PC-3 (cell line): ENCODE data around the gene PPP1R3C. TPM values are rescaled to one million over a fixed set of nuclear protein-coding genes. Genes with fewer than 3 reads are reported as not detected.

Experiments
- ATAC-seq: fragments of 200-7000 bp; cut with Tn5 transposase; 2 replicates; pipeline ENCODE4 v1.9.1; 2020; ENCODE audit warnings: mild to moderate bottlenecking, moderate library complexity
- BruUV-seq: library from RNA; stranded (reverse); fragments of 400-500 nt; replicated peaks from 2 replicates; lab custom pipeline; 2021; lab: Mats Ljungman, UMichigan
- CTCF ChIA-PET: fragments of 300-600 bp; sonication (Branson Sonifier 250); formaldehyde crosslinking; loops from one replicate; lab custom pipeline; 2022; ENCODE audit warnings: antibody characterized with exemption; lab: Charles Lee
- POLR2A ChIA-PET: fragments of 300-600 bp; sonication (Branson Sonifier 250); formaldehyde crosslinking; loops from one replicate; lab custom pipeline; 2022; ENCODE audit warnings: antibody characterized with exemption; ENCODE audit not compliant: unreplicated experiment; lab: Charles Lee
- DNase-seq: peaks from one replicate; pipeline ENCODE4 v3.0.0-alpha.2; 2015
- H2AFZ ChIP-seq: fragments of 300-600 bp; sonication (generic); 2 replicates; pipeline ENCODE4 v1.6.0; 2016; ENCODE audit warnings: antibody characterized with exemption, low read length
- H3F3A ChIP-seq: fragments of 300-600 bp; sonication (generic); one replicate; pipeline ENCODE4 v1.6.0; 2017; ENCODE audit warnings: antibody characterized with exemption, low read length, control low read depth, mild to moderate bottlenecking; ENCODE audit not compliant: unreplicated experiment
- H3K27ac ChIP-seq: fragments of 300-600 bp; sonication (generic); 2 replicates; pipeline ENCODE4 v1.5.1; 2016; ENCODE audit warnings: mild to moderate bottlenecking, low read length
- H3K27me3 ChIP-seq: fragments of 300-600 bp; sonication (generic); 2 replicates; pipeline ENCODE4 v1.6.1; 2016; ENCODE audit warnings: low read length, mixed read lengths
- H3K36me3 ChIP-seq: fragments of 300-600 bp; sonication (generic); 2 replicates; pipeline ENCODE4 v1.6.1; 2016; ENCODE audit warnings: low read depth, mixed run types, low read length, mixed read lengths
- H3K4me1 ChIP-seq: fragments of 300-600 bp; sonication (generic); 2 replicates; pipeline ENCODE4 v1.5.1; 2016; ENCODE audit warnings: low read length; ENCODE audit not compliant: insufficient read depth
- H3K4me2 ChIP-seq: fragments of 300-600 bp; sonication (generic); 2 replicates; pipeline ENCODE4 v1.6.0; 2016; ENCODE audit warnings: low read length
- H3K4me3 ChIP-seq: fragments of 300-600 bp; sonication (generic); 2 replicates; pipeline ENCODE4 v1.5.1; 2016; ENCODE audit warnings: mild to moderate bottlenecking, low read length, mixed read lengths
- H3K79me2 ChIP-seq: fragments of 300-600 bp; sonication (generic); 2 replicates; pipeline ENCODE4 v1.6.1; 2017; ENCODE audit warnings: low read length, mixed read lengths
- H3K9ac ChIP-seq: fragments of 300-600 bp; sonication (generic); 2 replicates; pipeline ENCODE4 v1.6.0; 2016; ENCODE audit warnings: mild to moderate bottlenecking, low read length
- H3K9me2 ChIP-seq: fragments of 300-600 bp; sonication (generic); replicated peaks from 2 replicates; pipeline ENCODE4 v1.6.1; 2016; ENCODE audit warnings: mixed run types, low read length, mixed read lengths
- H3K9me3 ChIP-seq: fragments of 300-600 bp; sonication (generic); 2 replicates; pipeline ENCODE4 v1.6.1; 2016; ENCODE audit warnings: low read length, mixed read lengths
- H4K20me1 ChIP-seq: fragments of 300-600 bp; sonication (generic); 2 replicates; pipeline ENCODE4 v1.6.1; 2016; ENCODE audit warnings: low read length, mixed read lengths
- CTCF ChIP-seq: fragments of 300-600 bp; sonication (generic); conservative IDR thresholded peaks from 2 replicates; pipeline ENCODE4 v1.5.1; 2017; ENCODE audit warnings: antibody characterized with exemption, low read depth, mild to moderate bottlenecking, low read length
- EZH2 ChIP-seq: fragments of 300-600 bp; sonication (generic); IDR thresholded peaks from one replicate; pipeline ENCODE4 v1.6.1; 2017; ENCODE audit warnings: antibody characterized with exemption, mild to moderate bottlenecking, low read length; ENCODE audit not compliant: unreplicated experiment
- EZH2phosphoT487 ChIP-seq: fragments of 300-600 bp; sonication (generic); IDR thresholded peaks from 2 replicates; pipeline ENCODE4 v1.6.1; 2018; ENCODE audit warnings: mild to moderate bottlenecking, antibody characterized with exemption, low read length, borderline replicate concordance
- intact Hi-C: fragments of 100-400 bp; cut with micrococcal nuclease; formaldehyde crosslinking; loops from 2 replicates; pipeline ENCODE4 v1.9.0; 2023
- total RNA-seq: library from RNA; depleted of rRNA; stranded (reverse); fragments of >200 nt; gene quantifications from 2 replicates; pipeline ENCODE4 v1.2.3, GENCODE V29; 2014

Gene PPP1R3C
- total RNA-seq, 1 experiment from 2014 or later = not detected

DNA sequence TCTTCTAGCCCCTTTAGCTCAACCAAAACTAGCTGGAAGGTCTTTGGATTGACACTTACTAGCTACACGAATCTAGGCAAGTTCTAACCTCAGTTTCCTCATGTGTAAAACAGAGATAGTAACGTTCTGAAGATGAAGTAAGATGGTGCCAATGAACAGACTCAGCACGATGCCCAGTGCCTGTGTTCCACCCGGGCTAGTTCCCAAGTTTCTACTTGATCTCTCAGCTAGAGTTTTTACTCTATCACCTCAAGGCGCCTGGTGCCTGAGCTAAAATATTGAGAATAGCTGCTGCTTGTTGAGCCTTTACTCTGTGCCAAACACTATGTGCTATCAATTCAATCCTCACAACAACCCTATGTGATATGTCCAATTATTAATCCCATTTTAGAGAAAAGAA lies 1.4 kb upstream of the PPP1R3C start:
- Histone ChIP-seq H3K4me1 (no peaks in the 10 kb centered on the region), H2AFZ (no peak overlapping the region), H3K27ac (no peak overlapping the region), H3K9me3 (no peaks in the 10 kb centered on the region), H3K9me2 (no peaks in the 10 kb centered on the region), H3K9ac (no peak overlapping the region), H3K4me2 (no peak overlapping the region), H3K79me2 (no peaks in the 10 kb centered on the region), H4K20me1 (no peaks in the 10 kb centered on the region), H3K4me3 (no peak overlapping the region), H3K27me3 (no peaks in the 10 kb centered on the region), H3K36me3 (no peaks in the 10 kb centered on the region), H3F3A (no peaks in the 10 kb centered on the region)
- CTCF ChIA-PET = no interaction called here
- intact Hi-C loops = loop anchor here (2.0 to 10.0 kb wide), 3 partner anchors 43 to 337 kb away; partner anchors contain the start of gene HECTD2
- no TSS peak for BruUV-seq
- POLR2A ChIA-PET = no interaction called here
- ATAC-seq (no peak), DNase-seq (no peak)
- TF ChIP-seq EZH2 = no peak
- TF ChIP-seq CTCF = no peak
- no peak for TF ChIP-seq EZH2phosphoT487

DNA sequence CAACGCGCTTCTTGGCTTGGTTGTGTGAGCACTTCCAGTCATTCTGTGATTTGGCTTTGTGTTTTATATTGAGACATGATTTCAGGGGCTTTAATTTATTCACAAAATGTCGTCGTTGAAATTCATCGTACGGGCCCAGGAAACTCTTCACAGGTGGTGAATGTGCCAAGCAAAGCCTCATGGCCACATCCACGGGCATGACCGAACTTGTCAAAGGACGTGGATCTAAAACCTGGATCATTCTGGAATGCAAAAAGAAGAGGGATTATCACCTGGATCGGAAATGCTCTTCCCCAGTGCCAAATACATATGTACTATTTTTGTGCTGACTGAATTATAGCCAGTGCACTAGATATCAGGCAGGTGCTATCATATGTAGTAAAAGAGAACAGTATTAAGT lies 2.2 kb downstream of the PPP1R3C start:
- DNase-seq (no peak), ATAC-seq (no peak)
- BruUV-seq = no TSS peak
- no peaks in the 10 kb centered on the region for H3K9me2 ChIP-seq
- H3K4me3 ChIP-seq = no peak overlapping the region
- H3K9me3 ChIP-seq = no peaks in the 10 kb centered on the region
- no peaks in the 10 kb centered on the region for H3K79me2 ChIP-seq
- no peaks in the 10 kb centered on the region for H3K36me3 ChIP-seq
- intact Hi-C loops = loop anchor here (5.0 to 10.0 kb wide), 2 partner anchors 216 to 333 kb away; partner anchors contain the start of gene HECTD2
- TF ChIP-seq EZH2phosphoT487 (no peak), CTCF (no peak), EZH2 (no peak)
- H4K20me1 ChIP-seq = no peaks in the 10 kb centered on the region
- no peaks in the 10 kb centered on the region for H3F3A ChIP-seq
- no peak overlapping the region for H2AFZ ChIP-seq
- H3K27me3 ChIP-seq = no peaks in the 10 kb centered on the region
- H3K9ac ChIP-seq = no peak overlapping the region
- ChIA-PET CTCF (no interaction called here), POLR2A (no interaction called here)
- H3K4me1 ChIP-seq = no peaks in the 10 kb centered on the region
- H3K4me2 ChIP-seq = no peak overlapping the region
- H3K27ac ChIP-seq = no peak overlapping the region

DNA sequence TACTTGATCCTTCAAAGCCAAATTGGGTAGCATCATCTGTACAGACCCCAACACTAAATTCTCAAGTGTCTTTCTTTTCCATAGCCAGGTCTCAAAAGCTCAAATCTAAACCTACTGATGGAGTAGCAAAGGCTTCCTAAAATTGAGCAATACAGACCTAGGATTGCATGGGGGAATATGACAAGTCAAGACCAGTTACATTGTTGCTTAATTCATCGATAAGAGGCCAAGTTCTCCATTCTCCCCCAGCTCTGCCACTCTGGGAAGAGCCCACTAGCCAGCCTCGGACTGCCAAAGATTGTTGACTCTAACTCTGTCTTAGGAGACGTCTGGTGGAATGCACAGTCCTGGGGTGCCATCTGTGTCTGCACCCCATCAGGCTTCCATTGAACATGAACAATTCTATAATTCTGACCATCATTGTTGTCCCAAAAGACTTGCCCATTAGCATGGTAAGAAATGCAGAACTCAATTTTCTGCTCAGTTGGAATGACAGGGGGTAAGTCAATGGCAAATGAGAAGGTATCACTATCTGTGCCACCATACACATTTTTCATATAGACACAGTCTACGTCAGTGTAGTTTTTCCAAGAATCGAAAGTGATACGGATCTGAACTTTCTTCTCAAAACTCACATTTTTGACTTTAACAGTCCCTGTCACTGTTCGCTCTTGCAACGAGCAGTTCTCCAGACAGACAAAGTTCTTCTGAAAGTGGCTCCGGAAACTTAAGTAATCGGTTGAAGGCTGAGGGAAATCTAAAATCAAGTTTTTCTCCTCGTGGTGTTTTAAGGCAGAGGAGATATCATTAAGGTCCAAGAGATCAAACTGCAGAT lies 2.9 kb downstream of the PPP1R3C start:
- POLR2A ChIA-PET = no interaction called here
- H3K4me3 ChIP-seq = no peak overlapping the region
- no peak for DNase-seq

More for the DNA sequence above, 2.9 kb downstream of the PPP1R3C start:
- H3K36me3 ChIP-seq = no peaks in the 10 kb centered on the region
- H3K9ac ChIP-seq = no peak overlapping the region
- no peaks in the 10 kb centered on the region for H3K9me2 ChIP-seq
- intact Hi-C loops = loop anchor here (5.0 to 10.0 kb wide), 2 partner anchors 215 to 333 kb away; partner anchors contain the start of gene HECTD2
- ATAC-seq = no peak
- no peaks in the 10 kb centered on the region for H4K20me1 ChIP-seq
- BruUV-seq = no TSS peak
- no peaks in the 10 kb centered on the region for H3F3A ChIP-seq
- H3K4me2 ChIP-seq = no peak overlapping the region
- TF ChIP-seq EZH2 (no peak), CTCF (no peak), EZH2phosphoT487 (no peak)
- H3K79me2 ChIP-seq = no peaks in the 10 kb centered on the region
- H3K27ac ChIP-seq = no peak overlapping the region
- H2AFZ ChIP-seq = no peak overlapping the region
- no peaks in the 10 kb centered on the region for H3K4me1 ChIP-seq
- H3K27me3 ChIP-seq = no peaks in the 10 kb centered on the region
- no peaks in the 10 kb centered on the region for H3K9me3 ChIP-seq
- CTCF ChIA-PET = no interaction called here
